H9 (cell line): ENCODE measurements around the gene KCNMA1. TPM values are rescaled to one million over a fixed set of nuclear protein-coding genes. Genes with fewer than 3 reads are reported as not detected.

ENCODE experiments used
- DNase-seq: peaks from one replicate; pipeline ENCODE4 v3.0.0-alpha.2; 2017
- H2AFZ ChIP-seq: one replicate; pipeline ENCODE4 v1.6.1; 2013; ENCODE audit warnings: mild to moderate bottlenecking, low read length, control low read depth, moderate library complexity
- H2AK5ac ChIP-seq: 2 replicates; pipeline ENCODE4 v1.6.1; 2013; ENCODE audit warnings: low read length, control low read depth, mixed read lengths; ENCODE audit not compliant: insufficient read length
- H2BK120ac ChIP-seq: one replicate; pipeline ENCODE4 v1.6.1; 2013; ENCODE audit warnings: low read depth, mild to moderate bottlenecking, low read length, control low read depth, inconsistent platforms; ENCODE audit not compliant: poor library complexity, severe bottlenecking
- H2BK12ac ChIP-seq: 2 replicates; pipeline ENCODE4 v1.6.1; 2013; ENCODE audit warnings: low read length, control low read depth, mixed read lengths, low read depth; ENCODE audit not compliant: insufficient read length
- H2BK15ac ChIP-seq: 2 replicates; pipeline ENCODE4 v1.6.1; 2013; ENCODE audit warnings: low read depth, low read length, control low read depth
- H2BK20ac ChIP-seq: one replicate; pipeline ENCODE4 v1.6.1; 2013; ENCODE audit warnings: low read depth, mild to moderate bottlenecking, low read length, control low read depth, inconsistent platforms; ENCODE audit not compliant: poor library complexity, severe bottlenecking
- H2BK5ac ChIP-seq: 2 replicates; pipeline ENCODE4 v1.6.1; 2013; ENCODE audit warnings: low read length, control low read depth, mixed read lengths; ENCODE audit not compliant: insufficient read length
- H3K14ac ChIP-seq: 2 replicates; pipeline ENCODE4 v1.6.1; 2013; ENCODE audit warnings: low read length, control low read depth; ENCODE audit not compliant: insufficient read depth
- H3K18ac ChIP-seq: 2 replicates; pipeline ENCODE4 v1.6.1; 2013; ENCODE audit warnings: low read depth, mild to moderate bottlenecking, mixed read lengths, low read length, control low read depth; ENCODE audit not compliant: insufficient read length
- H3K23ac ChIP-seq: 2 replicates; pipeline ENCODE4 v1.6.1; 2013; ENCODE audit warnings: low read length, control low read depth, mixed read lengths, low read depth; ENCODE audit not compliant: insufficient read length
- H3K23me2 ChIP-seq: 2 replicates; pipeline ENCODE4 v1.6.1; 2013; ENCODE audit warnings: low read depth, mild to moderate bottlenecking, mixed read lengths, low read length, control low read depth; ENCODE audit not compliant: insufficient read length, poor library complexity, severe bottlenecking
- H3K27ac ChIP-seq: 2 replicates; pipeline ENCODE4 v1.5.1; 2013; ENCODE audit warnings: low read length, control low read depth, mixed read lengths, low read depth; ENCODE audit not compliant: insufficient read length
- H3K27me3 ChIP-seq: 2 replicates; pipeline ENCODE4 v1.6.1; 2013; ENCODE audit warnings: low read length, control low read depth, inconsistent platforms; ENCODE audit not compliant: insufficient read depth
- H3K4ac ChIP-seq: 2 replicates; pipeline ENCODE4 v1.6.1; 2013; ENCODE audit warnings: low read depth, mild to moderate bottlenecking, control low read depth, inconsistent platforms, low read length, moderate library complexity
- H3K4me1 ChIP-seq: 2 replicates; pipeline ENCODE4 v1.6.1; 2013; ENCODE audit warnings: low read length, control low read depth, inconsistent platforms; ENCODE audit not compliant: insufficient read depth
- H3K4me2 ChIP-seq: 2 replicates; pipeline ENCODE4 v1.6.1; 2013; ENCODE audit warnings: low read length, control low read depth, mixed read lengths; ENCODE audit not compliant: insufficient read length, insufficient read depth
- H3K56ac ChIP-seq: 2 replicates; pipeline ENCODE4 v1.6.1; 2013; ENCODE audit warnings: low read depth, mild to moderate bottlenecking, mixed read lengths, low read length, control low read depth; ENCODE audit not compliant: insufficient read length
- H3K79me1 ChIP-seq: 2 replicates; pipeline ENCODE4 v1.6.1; 2013; ENCODE audit warnings: low read depth, mild to moderate bottlenecking, moderate library complexity, low read length, control low read depth, inconsistent platforms; ENCODE audit not compliant: insufficient read depth, poor library complexity, severe bottlenecking
- H3K79me2 ChIP-seq: 2 replicates; pipeline ENCODE4 v1.6.1; 2013; ENCODE audit warnings: low read length, control low read depth, inconsistent platforms; ENCODE audit not compliant: insufficient read depth
- H3K9ac ChIP-seq: 2 replicates; pipeline ENCODE4 v1.6.1; 2013; ENCODE audit warnings: low read length, control low read depth, mixed read lengths; ENCODE audit not compliant: insufficient read length; ENCODE audit errors: extremely low read depth
- H3K9me3 ChIP-seq: one replicate; pipeline ENCODE4 v1.6.1; 2013; ENCODE audit warnings: low read depth, low read length, inconsistent platforms; ENCODE audit not compliant: control insufficient read depth
- H3T11ph ChIP-seq: one replicate; pipeline ENCODE4 v1.6.1; 2013; ENCODE audit warnings: mild to moderate bottlenecking, low read length, control low read depth, inconsistent platforms
- H4K20me1 ChIP-seq: one replicate; pipeline ENCODE4 v1.6.1; 2013; ENCODE audit not compliant: control insufficient read depth, insufficient read length, insufficient read depth
- H4K5ac ChIP-seq: 2 replicates; pipeline ENCODE4 v1.6.1; 2013; ENCODE audit warnings: low read depth, mild to moderate bottlenecking, mixed read lengths, low read length, control low read depth; ENCODE audit not compliant: insufficient read length
- H4K8ac ChIP-seq: replicated peaks from 2 replicates; pipeline ENCODE4 v1.6.1; 2013; ENCODE audit warnings: low read length, control low read depth, mixed read lengths, low read depth; ENCODE audit not compliant: insufficient read length
- H4K91ac ChIP-seq: 2 replicates; pipeline ENCODE4 v1.6.1; 2013; ENCODE audit warnings: low read depth, mild to moderate bottlenecking, moderate library complexity, mixed read lengths, low read length, control low read depth; ENCODE audit not compliant: insufficient read length
- H3K27ac Mint-ChIP-seq, 3 experiments: 2 replicates in 2 of 3; 3 replicates in 1 of 3; pipeline ENCODE4 v1.8.0; 2020 to 2021; ENCODE audit warnings: mixed read lengths in 3 of 3, mild to moderate bottlenecking in 1 of 3, moderate library complexity in 1 of 3
- H3K27me3 Mint-ChIP-seq: 2 replicates; pipeline ENCODE4 v1.8.0; 2021; ENCODE audit warnings: low read depth, mild to moderate bottlenecking, moderate library complexity, mixed read lengths
- H3K36me3 Mint-ChIP-seq, 3 experiments: 2 replicates in 2 of 3; 3 replicates in 1 of 3; pipeline ENCODE4 v1.8.0; 2020 to 2021; ENCODE audit warnings: low read depth in 3 of 3, mixed read lengths in 3 of 3; ENCODE audit not compliant: insufficient read depth in 1 of 3
- H3K4me1 Mint-ChIP-seq, 2 experiments: 2 replicates each; pipeline ENCODE4 v1.8.0; 2020; ENCODE audit warnings: mixed read lengths in 2 of 2
- H3K4me3 Mint-ChIP-seq, 2 experiments: 2 replicates in 1 of 2; 3 replicates in 1 of 2; pipeline ENCODE4 v1.8.0; 2020 to 2021; ENCODE audit warnings: mild to moderate bottlenecking in 2 of 2, mixed read lengths in 2 of 2, moderate library complexity in 1 of 2
- H3K9me3 Mint-ChIP-seq, 2 experiments: 2 replicates in 1 of 2; 3 replicates in 1 of 2; pipeline ENCODE4 v1.8.0; 2020; ENCODE audit warnings: mild to moderate bottlenecking in 2 of 2, mixed read lengths in 2 of 2, moderate library complexity in 1 of 2
- WGBS: extraction: QIAGEN DNeasy Blood & Tissue Kit; methylation state at CpG from one replicate; pipeline ENCODE4 v1.1.7; 2013; ENCODE audit warnings: missing lambda C conversion rate, low lambda C conversion rate, mixed read lengths; ENCODE audit not compliant: insufficient read length; ENCODE audit errors: extremely low coverage; 5-methylcytosine and 5-hydroxymethylcytosine counted together
- total RNA-seq: library from RNA; stranded (reverse); gene quantifications from 2 replicates; pipeline ENCODE4 v1.2.1, GENCODE V29; 2021
- TF ChIP-seq, protein P1 (sequence below): fragments of 200-600 bp; sonication (generic); conservative IDR thresholded peaks from 3 replicates; pipeline ENCODE4 v1.8.0; 2021; ENCODE audit warnings: antibody characterized with exemption, mild to moderate bottlenecking

The KCNMA1 gene
- total RNA-seq, 1 experiment from 2014 or later: 2.0 TPM

DNA sequence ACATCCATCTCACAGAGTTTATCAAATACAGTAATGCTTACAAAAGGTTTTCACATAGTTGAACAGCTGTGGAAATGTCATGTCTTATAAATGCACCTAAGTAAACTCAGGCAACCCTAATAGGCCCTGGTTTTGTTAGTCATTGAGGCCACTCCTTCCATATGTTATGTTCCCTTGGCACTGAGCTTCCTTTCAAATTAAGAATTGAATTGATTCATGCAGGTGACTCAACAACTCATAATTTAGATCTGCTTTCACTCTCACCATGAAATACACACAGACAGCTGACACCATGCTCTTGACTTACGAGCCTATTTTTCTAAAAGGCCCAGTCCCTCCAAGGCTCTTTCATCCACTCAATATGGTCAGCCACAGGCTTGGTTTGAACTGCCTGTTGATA is 476.9 kb downstream of the KCNMA1 start:
- H2BK12ac ChIP-seq: no peak overlapping the region
- no peaks in the 10 kb centered on the region for H3K9me3 ChIP-seq
- no peak overlapping the region for H3K4ac ChIP-seq
- no peak for DNase-seq
- TF ChIP-seq, protein P1, sequence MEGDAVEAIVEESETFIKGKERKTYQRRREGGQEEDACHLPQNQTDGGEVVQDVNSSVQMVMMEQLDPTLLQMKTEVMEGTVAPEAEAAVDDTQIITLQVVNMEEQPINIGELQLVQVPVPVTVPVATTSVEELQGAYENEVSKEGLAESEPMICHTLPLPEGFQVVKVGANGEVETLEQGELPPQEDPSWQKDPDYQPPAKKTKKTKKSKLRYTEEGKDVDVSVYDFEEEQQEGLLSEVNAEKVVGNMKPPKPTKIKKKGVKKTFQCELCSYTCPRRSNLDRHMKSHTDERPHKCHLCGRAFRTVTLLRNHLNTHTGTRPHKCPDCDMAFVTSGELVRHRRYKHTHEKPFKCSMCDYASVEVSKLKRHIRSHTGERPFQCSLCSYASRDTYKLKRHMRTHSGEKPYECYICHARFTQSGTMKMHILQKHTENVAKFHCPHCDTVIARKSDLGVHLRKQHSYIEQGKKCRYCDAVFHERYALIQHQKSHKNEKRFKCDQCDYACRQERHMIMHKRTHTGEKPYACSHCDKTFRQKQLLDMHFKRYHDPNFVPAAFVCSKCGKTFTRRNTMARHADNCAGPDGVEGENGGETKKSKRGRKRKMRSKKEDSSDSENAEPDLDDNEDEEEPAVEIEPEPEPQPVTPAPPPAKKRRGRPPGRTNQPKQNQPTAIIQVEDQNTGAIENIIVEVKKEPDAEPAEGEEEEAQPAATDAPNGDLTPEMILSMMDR: no peak
- no peak overlapping the region for H4K8ac ChIP-seq
- no peak overlapping the region for H2BK5ac ChIP-seq
- H3K36me3 Mint-ChIP-seq: no peaks in the 10 kb centered on the region
- no peak overlapping the region for H2BK120ac ChIP-seq
- no peak overlapping the region for H3K27ac ChIP-seq
- WGBS: no CpG with 5 or more reads among the region's 1 CpG
- no peaks in the 10 kb centered on the region for H3K79me2 ChIP-seq
- no peaks in the 10 kb centered on the region for H3K4me1 ChIP-seq
- no peak overlapping the region for H3K4me2 ChIP-seq
- H4K91ac ChIP-seq: no peak overlapping the region
- no peak overlapping the region for H3K4me3 Mint-ChIP-seq
- no peak overlapping the region for H3K14ac ChIP-seq
- H3K4me1 Mint-ChIP-seq: peaks cover 7 to 9% of the 10 kb centered on the region in 2 experiments
- no peak overlapping the region for H3K56ac ChIP-seq
- H3K27me3 Mint-ChIP-seq: peaks cover 6% of the 10 kb centered on the region; the same call in 1 of the 2 replicates
- H3K9me3 Mint-ChIP-seq: no peaks in the 10 kb centered on the region
- H3K18ac ChIP-seq: no peak overlapping the region
- no peaks in the 10 kb centered on the region for H3K27me3 ChIP-seq
- H2AK5ac ChIP-seq: no peak overlapping the region
- no peak overlapping the region for H3K27ac Mint-ChIP-seq
- H3K79me1 ChIP-seq: no peaks in the 10 kb centered on the region
- no peak overlapping the region for H3K9ac ChIP-seq
- H3T11ph ChIP-seq: no peak overlapping the region
- no peaks in the 10 kb centered on the region for H4K20me1 ChIP-seq
- H2BK15ac ChIP-seq: no peak overlapping the region
- H4K5ac ChIP-seq: no peak overlapping the region
- no peak overlapping the region for H2AFZ ChIP-seq
- no peak overlapping the region for H2BK20ac ChIP-seq
- H3K23ac ChIP-seq: no peak overlapping the region
- no peaks in the 10 kb centered on the region for H3K23me2 ChIP-seq
